CD4-positive, alpha-beta T cell (primary cell): ENCODE results near the gene GPR107. TPM values are rescaled to one million over a fixed set of nuclear protein-coding genes. Genes with fewer than 3 reads are reported as not detected.
"Not testable (repeated sequence)": the region's sequence is repeated elsewhere in the genome, so short reads cannot be mapped to it uniquely, and the experiment has no call there.

Experiments used
- ATAC-seq: fragments of 200-7000 bp; cut with Tn5 transposase; one replicate; pipeline ENCODE4 v1.10.0; 2022; ENCODE audit warnings: mild to moderate bottlenecking; ENCODE audit not compliant: poor library complexity
- CTCF ChIA-PET: fragments of 350-600 bp; sonication (Branson Sonifier 250); formaldehyde crosslinking; loops from one replicate; lab custom pipeline; 2021; ENCODE audit warnings: antibody characterized with exemption, inconsistent platforms; lab: Charles Lee
- POLR2A ChIA-PET: fragments of 350-600 bp; sonication (Branson Sonifier 250); formaldehyde crosslinking; loops from one replicate; lab custom pipeline; 2021; ENCODE audit warnings: antibody characterized with exemption, inconsistent platforms; lab: Charles Lee
- DNase-seq, 14 experiments: peaks; one replicate each; pipeline ENCODE4 v3.0.0-alpha.2; 2013 to 2020; ENCODE audit warnings: mixed read lengths in 2 of 14
- H3K27ac ChIP-seq, 2 donors: one replicate each; pipeline versions ENCODE4 v1.5.1 to v1.7.0; 2013; ENCODE audit warnings: low read length in 2 of 2, low read depth in 1 of 2, mild to moderate bottlenecking in 1 of 2
- H3K27me3 ChIP-seq, 2 experiments: 1 replicate in 1 of 2; 2 replicates in 1 of 2; pipeline versions ENCODE4 v1.6.1 to v1.7.0; 2013; ENCODE audit warnings: low read length in 2 of 2, control low read depth in 1 of 2, mild to moderate bottlenecking in 1 of 2, moderate library complexity in 1 of 2; ENCODE audit not compliant: insufficient read depth in 2 of 2, control insufficient read depth in 1 of 2
- H3K36me3 ChIP-seq: one replicate; pipeline ENCODE4 v1.6.1; 2013; ENCODE audit warnings: low read length, control low read depth; ENCODE audit not compliant: insufficient read depth
- H3K4me1 ChIP-seq: one replicate; pipeline ENCODE4 v1.6.1; 2013; ENCODE audit warnings: low read length, control low read depth; ENCODE audit not compliant: insufficient read depth
- H3K4me3 ChIP-seq: one replicate; pipeline ENCODE4 v1.5.1; 2013; ENCODE audit warnings: mild to moderate bottlenecking, low read length, moderate library complexity
- H3K9me3 ChIP-seq, 2 experiments: 1 replicate in 1 of 2; 2 replicates in 1 of 2; pipeline versions ENCODE4 v1.6.1 to v1.7.0; 2013; ENCODE audit warnings: low read length in 2 of 2, mild to moderate bottlenecking in 2 of 2, control low read depth in 1 of 2, moderate library complexity in 1 of 2; ENCODE audit not compliant: control insufficient read depth in 1 of 2, insufficient read depth in 1 of 2
- H3K27ac Mint-ChIP-seq: one replicate; pipeline ENCODE4 v1.8.0; 2020; ENCODE audit warnings: mixed read lengths
- H3K27me3 Mint-ChIP-seq: one replicate; pipeline ENCODE4 v1.8.0; 2021; ENCODE audit warnings: mixed read lengths
- H3K36me3 Mint-ChIP-seq: one replicate; pipeline ENCODE4 v1.8.0; 2021; ENCODE audit warnings: low read depth, mixed read lengths
- H3K4me1 Mint-ChIP-seq: one replicate; pipeline ENCODE4 v1.8.0; 2021; ENCODE audit warnings: low read depth, mixed read lengths
- H3K4me3 Mint-ChIP-seq: one replicate; pipeline ENCODE4 v1.8.0; 2020; ENCODE audit warnings: mild to moderate bottlenecking, mixed read lengths
- H3K9me3 Mint-ChIP-seq: one replicate; pipeline ENCODE4 v1.8.0; 2020; ENCODE audit warnings: mixed read lengths
- intact Hi-C, 2 experiments: fragments of 100-400 bp; cut with DNase I in 1 of 2; cut with micrococcal nuclease in 1 of 2; formaldehyde crosslinking; loops; one replicate each; pipeline versions ENCODE4 v1.15.1 to v1.9.0; 2023 to 2025; cut with DNase I, micrococcal nuclease
- total RNA-seq, 174 experiments: library from RNA in 2 of 174; stranded (reverse) in 2 of 174; gene quantifications; one replicate each; pipeline ENCODE4 v1.2.3 and lab custom pipeline; 2021 to 2026
- TF ChIP-seq, protein P1 (sequence below): fragments of 200-600 bp; IDR thresholded peaks from one replicate; pipeline ENCODE4 v1.8.0; 2022; ENCODE audit warnings: antibody characterized with exemption, mild to moderate bottlenecking

GPR107 gene
- total RNA-seq, 2 experiments from 2014 or later = 18.9 to 19.2 TPM

- peaks cover 5 to 7% of the 10 kb centered on the region in 2 experiments for H3K9me3 ChIP-seq
- Mint-ChIP-seq H3K4me3 (no peak overlapping the region), H3K4me1 (peaks cover 81% of the 10 kb centered on the region), H3K27me3 (no peaks in the 10 kb centered on the region), H3K9me3 (peaks cover 4% of the 10 kb centered on the region), H3K27ac (peak overlapping the region; percentile 93), H3K36me3 (peaks cover 66% of the 10 kb centered on the region)
- ChIA-PET CTCF (interaction anchor here (0.8 to 2.3 kb wide), 2 partner anchors 9 to 18 kb away, joined by 3 to 4 read pairs; no protein-coding TSS in a partner anchor), POLR2A (no interaction called here)
- DNase-seq = no peak
- peaks cover 9% of the 10 kb centered on the region for H3K36me3 ChIP-seq
- intact Hi-C loops = no loop called here
- H3K4me1 ChIP-seq = peaks cover 42% of the 10 kb centered on the region
- H3K27me3 ChIP-seq = no peaks in the 10 kb centered on the region
- no peak overlapping the region for H3K4me3 ChIP-seq
- TF ChIP-seq, protein P1, sequence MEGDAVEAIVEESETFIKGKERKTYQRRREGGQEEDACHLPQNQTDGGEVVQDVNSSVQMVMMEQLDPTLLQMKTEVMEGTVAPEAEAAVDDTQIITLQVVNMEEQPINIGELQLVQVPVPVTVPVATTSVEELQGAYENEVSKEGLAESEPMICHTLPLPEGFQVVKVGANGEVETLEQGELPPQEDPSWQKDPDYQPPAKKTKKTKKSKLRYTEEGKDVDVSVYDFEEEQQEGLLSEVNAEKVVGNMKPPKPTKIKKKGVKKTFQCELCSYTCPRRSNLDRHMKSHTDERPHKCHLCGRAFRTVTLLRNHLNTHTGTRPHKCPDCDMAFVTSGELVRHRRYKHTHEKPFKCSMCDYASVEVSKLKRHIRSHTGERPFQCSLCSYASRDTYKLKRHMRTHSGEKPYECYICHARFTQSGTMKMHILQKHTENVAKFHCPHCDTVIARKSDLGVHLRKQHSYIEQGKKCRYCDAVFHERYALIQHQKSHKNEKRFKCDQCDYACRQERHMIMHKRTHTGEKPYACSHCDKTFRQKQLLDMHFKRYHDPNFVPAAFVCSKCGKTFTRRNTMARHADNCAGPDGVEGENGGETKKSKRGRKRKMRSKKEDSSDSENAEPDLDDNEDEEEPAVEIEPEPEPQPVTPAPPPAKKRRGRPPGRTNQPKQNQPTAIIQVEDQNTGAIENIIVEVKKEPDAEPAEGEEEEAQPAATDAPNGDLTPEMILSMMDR = no peak
- ATAC-seq = no peak
- H3K27ac ChIP-seq = peak overlapping the region in 1 of 2 donors; percentile 0
Measured at GRCh38 chr9:130013326-130013725, 40.4 kb upstream of the GPR107 start.

DNA sequence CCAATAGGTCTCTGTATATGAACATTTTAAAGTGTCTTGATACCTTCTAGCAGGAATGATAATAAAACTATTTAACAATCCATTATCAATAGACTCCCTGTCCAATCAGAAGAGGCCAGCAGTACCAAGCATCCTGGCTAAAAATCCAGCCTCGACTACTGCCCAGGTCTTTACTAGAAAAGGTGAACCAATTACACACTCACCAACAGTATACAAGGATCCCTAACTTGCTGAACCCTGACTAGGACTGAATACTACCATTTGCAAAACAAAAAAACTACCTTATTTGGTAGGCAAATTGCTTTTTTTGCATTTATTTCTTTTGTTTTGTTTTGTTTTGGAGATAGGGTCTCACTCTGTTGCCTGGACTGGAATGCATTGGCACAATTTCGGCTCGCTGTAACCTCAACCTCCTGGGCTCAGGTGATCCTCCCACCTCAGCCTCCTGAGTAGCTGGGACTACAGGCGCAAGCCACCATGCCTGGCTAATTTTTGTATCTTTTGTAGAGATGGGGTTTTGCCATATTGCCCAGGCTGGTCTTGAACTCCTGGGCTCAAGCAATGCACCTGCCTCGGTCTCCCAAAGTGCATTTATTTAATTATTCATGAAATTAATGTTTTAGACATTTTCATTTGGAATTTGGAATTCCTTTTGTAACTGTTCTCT, 38.2 kb upstream of the GPR107 start:
- intact Hi-C loops = no loop called here
- no peaks in the 10 kb centered on the region for H3K27me3 Mint-ChIP-seq
- POLR2A ChIA-PET = interaction anchor here (0.7 kb wide), 1 partner anchor 128 kb away, joined by 3 read pairs; no protein-coding TSS in a partner anchor

GRCh38 chr9:130017076-130017475, 36.6 kb upstream of the GPR107 start:
- H3K4me1 Mint-ChIP-seq = peaks cover 78% of the 10 kb centered on the region
- H3K4me1 ChIP-seq = peaks cover 36% of the 10 kb centered on the region
- no peak overlapping the region for H3K27ac ChIP-seq
- CTCF ChIA-PET = interaction anchor here (1.0 to 1.6 kb wide), 4 partner anchors 11 to 24 kb away, joined by 3 to 6 read pairs (median 4); no protein-coding TSS in a partner anchor
- peaks cover 5 to 7% of the 10 kb centered on the region in 2 experiments for H3K9me3 ChIP-seq
- TF ChIP-seq, protein P1 = no peak
- peaks cover 72% of the 10 kb centered on the region for H3K36me3 Mint-ChIP-seq
- no peaks in the 10 kb centered on the region for H3K27me3 Mint-ChIP-seq
- peaks cover 2% of the 10 kb centered on the region for H3K9me3 Mint-ChIP-seq
- POLR2A ChIA-PET = no interaction called here
- H3K36me3 ChIP-seq = peaks cover 28% of the 10 kb centered on the region
- no peak for DNase-seq
- no peak overlapping the region for H3K4me3 ChIP-seq
- ATAC-seq = no peak
- H3K4me3 Mint-ChIP-seq = no peak overlapping the region
- intact Hi-C loops = no loop called here
- H3K27me3 ChIP-seq = no peaks in the 10 kb centered on the region
- H3K27ac Mint-ChIP-seq = peak overlapping the region; percentile 78

More for the DNA sequence above, 38.2 kb upstream of the GPR107 start:
- no peak for ATAC-seq
- peaks cover 72% of the 10 kb centered on the region for H3K36me3 Mint-ChIP-seq
- peak overlapping the region in 1 of 2 donors; percentile 33 for H3K27ac ChIP-seq
- peaks cover 25% of the 10 kb centered on the region for H3K36me3 ChIP-seq
- peaks cover 40% of the 10 kb centered on the region for H3K4me1 ChIP-seq
- CTCF ChIA-PET = interaction anchor here (2.3 kb wide), 1 partner anchor 16 kb away, joined by 4 read pairs; no protein-coding TSS in a partner anchor
- DNase-seq = no peak
- TF ChIP-seq, protein P1 = no peak
- H3K27ac Mint-ChIP-seq = peak overlapping the region; percentile 61
- H3K27me3 ChIP-seq = no peaks in the 10 kb centered on the region
- H3K9me3 Mint-ChIP-seq = peaks cover 4% of the 10 kb centered on the region
- peaks cover 77% of the 10 kb centered on the region for H3K4me1 Mint-ChIP-seq
- H3K9me3 ChIP-seq = peaks cover 5 to 7% of the 10 kb centered on the region in 2 experiments
- H3K4me3 ChIP-seq = no peak overlapping the region
- H3K4me3 Mint-ChIP-seq = no peak overlapping the region

GRCh38 chr9:130017510-130017909, 36.2 kb upstream of the GPR107 start:
- H3K27me3 Mint-ChIP-seq, POLR2A ChIA-PET, H3K4me3 Mint-ChIP-seq, H3K9me3 Mint-ChIP-seq, H3K27me3 ChIP-seq, intact Hi-C loops, H3K27ac ChIP-seq, H3K9me3 ChIP-seq, H3K4me3 ChIP-seq, ATAC-seq, DNase-seq: not testable (repeated sequence)
- CTCF ChIA-PET = interaction anchor here (1.0 to 1.6 kb wide), 4 partner anchors 11 to 25 kb away, joined by 3 to 6 read pairs (median 4); no protein-coding TSS in a partner anchor
- H3K4me1 Mint-ChIP-seq = peaks cover 78% of the 10 kb centered on the region
- H3K27ac Mint-ChIP-seq = peak overlapping the region; percentile 78
- Histone ChIP-seq H3K36me3 (peaks cover 29% of the 10 kb centered on the region), H3K4me1 (peaks cover 40% of the 10 kb centered on the region)
- H3K36me3 Mint-ChIP-seq = peaks cover 69% of the 10 kb centered on the region
